GM19035 (cell line): ENCODE data around the gene ATPAF2.

ENCODE experiments used
- ATAC-seq: cut with Tn5 transposase; IDR thresholded peaks from one replicate; pipeline ENCODE4 v1.9.1; 2021; ENCODE audit not compliant: unreplicated experiment

The ATPAF2 gene

GRCh38 chr17:18040261-18040858 is 1.4 kb upstream of the ATPAF2 start:
- ATAC-seq: no peak

- ATAC-seq: peak; percentile 31
Measured at GRCh38 chr17:18039535-18040260, 730 bp upstream of the ATPAF2 start.

- ATAC-seq: no peak
Measured at GRCh38 chr17:18038149-18038850, 668 bp downstream of the ATPAF2 start.

- no peak for ATAC-seq
Measured at GRCh38 chr17:18037486-18037885, 1.5 kb downstream of the ATPAF2 start.

GRCh38 chr17:18035704-18036103 is 3.3 kb downstream of the ATPAF2 start:
- no peak for ATAC-seq

GRCh38 chr17:18033442-18034099 is 5.4 kb downstream of the ATPAF2 start:
- ATAC-seq: peak; percentile 79

- no peak for ATAC-seq
Measured at GRCh38 chr17:18031955-18032354, 7.0 kb downstream of the ATPAF2 start.

GRCh38 chr17:18028952-18029540 is 9.9 kb downstream of the ATPAF2 start:
- ATAC-seq: no peak

- no peak for ATAC-seq
Measured at GRCh38 chr17:18028114-18028951, 10.6 kb downstream of the ATPAF2 start.

- no peak for ATAC-seq
Measured at GRCh38 chr17:18027280-18027679, 11.7 kb downstream of the ATPAF2 start.

- peak; percentile 31 for ATAC-seq
Measured at GRCh38 chr17:18025945-18026776, 12.8 kb downstream of the ATPAF2 start.

- ATAC-seq: peak; percentile 77
Measured at GRCh38 chr17:18025241-18025944, 13.6 kb downstream of the ATPAF2 start.

- ATAC-seq: no peak
Measured at GRCh38 chr17:18021372-18021771, 17.6 kb downstream of the ATPAF2 start.

GRCh38 chr17:18020971-18021370 is 18.0 kb downstream of the ATPAF2 start:
- ATAC-seq: no peak

- ATAC-seq: no peak
Measured at GRCh38 chr17:18019838-18020154, 19.2 kb downstream of the ATPAF2 start.

- no peak for ATAC-seq
Measured at GRCh38 chr17:18018411-18018921, 20.5 kb downstream of the ATPAF2 start.

GRCh38 chr17:18017958-18018357 is 21.0 kb downstream of the ATPAF2 start:
- no peak for ATAC-seq

GRCh38 chr17:18016426-18016825 is 22.5 kb downstream of the ATPAF2 start:
- no peak for ATAC-seq

GRCh38 chr17:18015593-18015992 is 23.4 kb downstream of the ATPAF2 start:
- no peak for ATAC-seq
